Panc1 (cell line): ENCODE data around the gene INPP5D. TPM values are rescaled to one million over a fixed set of nuclear protein-coding genes. Genes with fewer than 3 reads are reported as not detected.

Source experiments
- ATAC-seq: fragments of 200-7000 bp; cut with Tn5 transposase; 2 replicates; pipeline ENCODE4 v1.9.1; 2020; ENCODE audit warnings: mild to moderate bottlenecking, moderate library complexity
- BruUV-seq: library from RNA; stranded (reverse); fragments of 400-500 nt; replicated peaks from 2 replicates; lab custom pipeline; 2021; lab: Mats Ljungman, UMichigan
- CTCF ChIA-PET: fragments of 300-600 bp; sonication (Branson Sonifier 250); formaldehyde crosslinking; loops from one replicate; lab custom pipeline; 2022; ENCODE audit warnings: antibody characterized with exemption; lab: Charles Lee
- POLR2A ChIA-PET: fragments of 300-600 bp; sonication (Branson Sonifier 250); formaldehyde crosslinking; loops from one replicate; lab custom pipeline; 2022; ENCODE audit warnings: antibody characterized with exemption; lab: Charles Lee
- DNase-seq: peaks from one replicate; pipeline ENCODE4 v3.0.0-alpha.2; 2010; ENCODE audit warnings: low read depth, low spot score
- H3K27ac ChIP-seq: 2 replicates; pipeline ENCODE4 v1.5.1; 2011; ENCODE audit warnings: mild to moderate bottlenecking, low read length, inconsistent platforms
- H3K27me3 ChIP-seq: fragments of 200-500 bp; sonication (Bioruptor generic); 2 replicates; pipeline ENCODE4 v1.6.0; 2014; ENCODE audit warnings: low read length, inconsistent platforms; ENCODE audit not compliant: control insufficient read depth, insufficient read depth
- H3K36me3 ChIP-seq: fragments of 200-500 bp; sonication (Bioruptor generic); 2 replicates; pipeline ENCODE4 v1.5.1; 2014; ENCODE audit warnings: inconsistent platforms, mild to moderate bottlenecking, low read length, moderate library complexity; ENCODE audit not compliant: control insufficient read depth, insufficient read depth
- H3K4me1 ChIP-seq: 2 replicates; pipeline ENCODE4 v1.5.1; 2011; ENCODE audit warnings: inconsistent platforms, mild to moderate bottlenecking, low read length, moderate library complexity; ENCODE audit not compliant: control insufficient read depth, insufficient read depth
- H3K4me3 ChIP-seq, 2 experiments: 2 replicates each; pipeline ENCODE4 v1.5.1; 2011 to 2012; ENCODE audit warnings: low read depth in 2 of 2, low read length in 2 of 2, mild to moderate bottlenecking in 2 of 2, inconsistent platforms in 1 of 2, moderate library complexity in 1 of 2
- H3K9me3 ChIP-seq: fragments of 200-500 bp; sonication (Bioruptor generic); 2 replicates; pipeline ENCODE4 v1.5.1; 2014; ENCODE audit warnings: low read depth, mild to moderate bottlenecking, inconsistent platforms, low read length, moderate library complexity; ENCODE audit not compliant: control insufficient read depth, insufficient read depth
- POLR2AphosphoS5 ChIP-seq: IDR thresholded peaks from 2 replicates; pipeline ENCODE4 v1.6.1; 2012; ENCODE audit warnings: mild to moderate bottlenecking, low read depth, low read length, moderate library complexity
- SIN3A ChIP-seq: IDR thresholded peaks from 2 replicates; pipeline ENCODE4 v1.6.1; 2012; ENCODE audit warnings: low read depth, mild to moderate bottlenecking, low read length, moderate library complexity, borderline replicate concordance; ENCODE audit not compliant: insufficient read depth
- TCF7L2 ChIP-seq: IDR thresholded peaks from 2 replicates; pipeline ENCODE4 v1.6.1; 2011; ENCODE audit warnings: mild to moderate bottlenecking, low read depth, low read length, inconsistent platforms
- in situ Hi-C: cut with HindIII; loops from 2 replicates; pipeline ENCODE4 v1.10.0; 2016; ENCODE audit warnings: low sequenced_read_pairs, low pct_unique_long_range_greater_than_20kb
- intact Hi-C: fragments of 100-400 bp; cut with micrococcal nuclease; formaldehyde crosslinking; loops from one replicate; pipeline ENCODE4 v1.10.0; 2022; ENCODE audit not compliant: unreplicated experiment
- total RNA-seq: library from RNA; stranded (reverse); gene quantifications from one replicate; pipeline ENCODE4 v1.2.1, GENCODE V29; 2021; ENCODE audit not compliant: unreplicated experiment
- TF ChIP-seq, protein P1 (sequence below): fragments of 450-650 bp; IDR thresholded peaks from 2 replicates; pipeline ENCODE4 v1.5.1; 2017; ENCODE audit warnings: mild to moderate bottlenecking
- TF ChIP-seq, protein P2 (sequence below), 2 experiments: IDR thresholded peaks; 2 replicates each; pipeline ENCODE4 v1.6.1; 2011 to 2012; ENCODE audit warnings: low read depth in 2 of 2, control low read depth in 1 of 2, low read length in 1 of 2, mild to moderate bottlenecking in 1 of 2, moderate library complexity in 1 of 2; ENCODE audit not compliant: insufficient read depth in 1 of 2

The INPP5D gene
- total RNA-seq, 1 experiment from 2014 or later: 0.39 TPM

DNA sequence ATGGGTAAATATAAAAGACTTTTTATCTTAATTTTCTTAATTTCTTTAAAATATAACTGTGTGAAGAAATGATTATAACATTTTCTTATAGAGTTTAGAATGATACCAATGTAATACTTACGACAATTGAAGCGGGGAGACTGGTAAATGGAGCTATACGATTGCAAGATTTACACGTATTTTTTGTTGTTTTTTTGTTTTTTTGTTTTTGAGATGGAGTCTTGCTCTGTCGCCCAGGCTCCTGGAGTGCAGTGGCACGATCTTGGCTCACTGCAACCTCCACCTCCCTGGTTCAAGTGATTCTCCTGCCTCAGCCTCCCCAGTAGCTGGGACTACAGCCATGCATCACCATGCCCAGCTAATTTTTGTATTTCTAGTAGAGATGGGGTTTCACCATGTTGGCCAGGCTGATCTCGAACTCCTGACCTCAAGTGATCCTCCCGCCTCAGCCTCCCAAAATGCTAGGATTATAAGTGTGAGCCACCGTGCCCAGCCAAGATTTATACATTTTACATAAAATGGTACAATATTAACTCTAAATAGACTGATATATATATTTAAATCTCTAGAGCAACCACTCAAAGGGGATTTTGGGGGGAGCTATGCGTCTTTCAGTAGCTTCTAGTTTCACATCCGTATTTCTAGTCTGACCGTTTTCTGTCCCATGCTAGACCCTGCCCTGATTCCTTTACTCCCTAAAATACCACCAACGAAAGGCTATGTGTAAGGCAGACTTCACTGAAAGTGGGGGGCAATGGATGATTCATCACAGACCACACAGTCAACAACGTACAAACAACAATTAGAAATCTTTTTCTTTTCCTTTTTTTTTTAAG is 163.1 kb downstream of the INPP5D start:
- ChIA-PET POLR2A (no interaction called here), CTCF (no interaction called here)
- intact Hi-C loops: no loop called here
- ATAC-seq (no peak), DNase-seq (no peak)
- in situ Hi-C loops: no loop called here
- H3K27me3 ChIP-seq: no peaks in the 10 kb centered on the region
- no peak for TF ChIP-seq SIN3A
- no peak for TF ChIP-seq POLR2AphosphoS5
- H3K27ac ChIP-seq: no peak overlapping the region
- no peaks in the 10 kb centered on the region for H3K36me3 ChIP-seq
- H3K9me3 ChIP-seq: no peaks in the 10 kb centered on the region
- no TSS peak for BruUV-seq
- H3K4me1 ChIP-seq: no peaks in the 10 kb centered on the region
- H3K4me3 ChIP-seq: no peak overlapping the region

DNA sequence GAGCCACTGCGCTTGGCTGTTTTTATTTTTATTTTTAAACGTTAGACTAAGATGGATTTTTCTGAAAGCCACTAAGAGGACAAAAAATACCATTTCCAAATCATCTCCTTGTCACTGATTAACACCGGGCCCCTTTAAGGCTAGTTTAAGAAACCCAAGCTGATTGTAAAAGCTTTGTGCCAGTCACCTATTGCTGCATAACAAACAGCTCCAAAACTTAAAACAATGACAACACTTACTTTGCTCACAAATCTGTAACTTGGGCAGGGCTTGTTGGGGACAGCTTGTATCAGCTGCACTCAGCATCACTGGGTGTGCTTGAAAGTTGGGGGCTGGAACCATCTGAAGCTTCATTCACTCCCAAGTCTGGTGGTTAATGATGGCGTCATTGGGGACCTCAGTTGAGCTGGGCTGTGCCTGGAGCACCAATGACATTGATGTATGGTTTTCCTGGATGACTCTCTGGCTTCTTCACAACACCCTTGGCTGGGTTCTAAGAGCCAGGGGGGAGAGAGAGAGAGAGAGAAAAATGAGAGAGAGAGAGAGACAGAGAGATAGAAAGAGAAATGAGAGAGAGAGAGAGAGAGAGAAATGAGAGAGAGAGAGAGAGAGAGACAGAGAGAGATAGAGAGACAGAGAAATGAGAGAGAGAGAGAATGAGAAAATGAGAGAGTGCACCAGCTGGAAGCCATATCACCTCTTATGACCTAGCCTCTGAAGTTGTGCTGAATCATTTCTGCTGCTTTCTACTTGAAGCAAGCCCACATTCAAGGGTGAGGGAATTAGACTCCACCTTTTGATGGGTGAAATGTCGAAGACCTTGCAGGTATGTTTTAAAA is 165.3 kb downstream of the INPP5D start:
- H3K27me3 ChIP-seq: no peaks in the 10 kb centered on the region
- in situ Hi-C loops (no loop called here), intact Hi-C loops (no loop called here)
- H3K9me3 ChIP-seq: no peaks in the 10 kb centered on the region
- ChIA-PET CTCF (interaction anchor here (0.7 kb wide), 1 partner anchor 14 kb away, joined by 5 read pairs; no protein-coding TSS in a partner anchor), POLR2A (no interaction called here)
- no peak for DNase-seq
- no peak overlapping the region for H3K4me3 ChIP-seq
- no peaks in the 10 kb centered on the region for H3K4me1 ChIP-seq
- no peak overlapping the region for H3K27ac ChIP-seq
- no peaks in the 10 kb centered on the region for H3K36me3 ChIP-seq
- ATAC-seq: no peak
- no peak for TF ChIP-seq POLR2AphosphoS5
- TF ChIP-seq, protein P1, sequence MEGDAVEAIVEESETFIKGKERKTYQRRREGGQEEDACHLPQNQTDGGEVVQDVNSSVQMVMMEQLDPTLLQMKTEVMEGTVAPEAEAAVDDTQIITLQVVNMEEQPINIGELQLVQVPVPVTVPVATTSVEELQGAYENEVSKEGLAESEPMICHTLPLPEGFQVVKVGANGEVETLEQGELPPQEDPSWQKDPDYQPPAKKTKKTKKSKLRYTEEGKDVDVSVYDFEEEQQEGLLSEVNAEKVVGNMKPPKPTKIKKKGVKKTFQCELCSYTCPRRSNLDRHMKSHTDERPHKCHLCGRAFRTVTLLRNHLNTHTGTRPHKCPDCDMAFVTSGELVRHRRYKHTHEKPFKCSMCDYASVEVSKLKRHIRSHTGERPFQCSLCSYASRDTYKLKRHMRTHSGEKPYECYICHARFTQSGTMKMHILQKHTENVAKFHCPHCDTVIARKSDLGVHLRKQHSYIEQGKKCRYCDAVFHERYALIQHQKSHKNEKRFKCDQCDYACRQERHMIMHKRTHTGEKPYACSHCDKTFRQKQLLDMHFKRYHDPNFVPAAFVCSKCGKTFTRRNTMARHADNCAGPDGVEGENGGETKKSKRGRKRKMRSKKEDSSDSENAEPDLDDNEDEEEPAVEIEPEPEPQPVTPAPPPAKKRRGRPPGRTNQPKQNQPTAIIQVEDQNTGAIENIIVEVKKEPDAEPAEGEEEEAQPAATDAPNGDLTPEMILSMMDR: no peak
- TF ChIP-seq SIN3A: no peak
- no peak for TF ChIP-seq TCF7L2
- TF ChIP-seq, protein P2, sequence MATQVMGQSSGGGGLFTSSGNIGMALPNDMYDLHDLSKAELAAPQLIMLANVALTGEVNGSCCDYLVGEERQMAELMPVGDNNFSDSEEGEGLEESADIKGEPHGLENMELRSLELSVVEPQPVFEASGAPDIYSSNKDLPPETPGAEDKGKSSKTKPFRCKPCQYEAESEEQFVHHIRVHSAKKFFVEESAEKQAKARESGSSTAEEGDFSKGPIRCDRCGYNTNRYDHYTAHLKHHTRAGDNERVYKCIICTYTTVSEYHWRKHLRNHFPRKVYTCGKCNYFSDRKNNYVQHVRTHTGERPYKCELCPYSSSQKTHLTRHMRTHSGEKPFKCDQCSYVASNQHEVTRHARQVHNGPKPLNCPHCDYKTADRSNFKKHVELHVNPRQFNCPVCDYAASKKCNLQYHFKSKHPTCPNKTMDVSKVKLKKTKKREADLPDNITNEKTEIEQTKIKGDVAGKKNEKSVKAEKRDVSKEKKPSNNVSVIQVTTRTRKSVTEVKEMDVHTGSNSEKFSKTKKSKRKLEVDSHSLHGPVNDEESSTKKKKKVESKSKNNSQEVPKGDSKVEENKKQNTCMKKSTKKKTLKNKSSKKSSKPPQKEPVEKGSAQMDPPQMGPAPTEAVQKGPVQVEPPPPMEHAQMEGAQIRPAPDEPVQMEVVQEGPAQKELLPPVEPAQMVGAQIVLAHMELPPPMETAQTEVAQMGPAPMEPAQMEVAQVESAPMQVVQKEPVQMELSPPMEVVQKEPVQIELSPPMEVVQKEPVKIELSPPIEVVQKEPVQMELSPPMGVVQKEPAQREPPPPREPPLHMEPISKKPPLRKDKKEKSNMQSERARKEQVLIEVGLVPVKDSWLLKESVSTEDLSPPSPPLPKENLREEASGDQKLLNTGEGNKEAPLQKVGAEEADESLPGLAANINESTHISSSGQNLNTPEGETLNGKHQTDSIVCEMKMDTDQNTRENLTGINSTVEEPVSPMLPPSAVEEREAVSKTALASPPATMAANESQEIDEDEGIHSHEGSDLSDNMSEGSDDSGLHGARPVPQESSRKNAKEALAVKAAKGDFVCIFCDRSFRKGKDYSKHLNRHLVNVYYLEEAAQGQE (IDR thresholded peaks at IDR 0.05; ENCODE audit: insufficient read depth in 1 of 2, low read depth in 2 of 2, low read length in 1 of 2): no peak
- no TSS peak for BruUV-seq
